A673 (cell line): Measurements from ENCODE around the gene PRR5. TPM values are rescaled to one million over a fixed set of nuclear protein-coding genes. Genes with fewer than 3 reads are reported as not detected.

Source experiments
- BruUV-seq: library from RNA; stranded (reverse); fragments of 400-500 nt; replicated peaks from 2 replicates; lab custom pipeline; 2021; lab: Mats Ljungman, UMichigan
- CTCF ChIA-PET: fragments of 300-600 bp; sonication (Branson Sonifier 250); formaldehyde crosslinking; loops from one replicate; lab custom pipeline; 2022; ENCODE audit warnings: antibody characterized with exemption; lab: Charles Lee
- POLR2A ChIA-PET: fragments of 300-600 bp; sonication (Branson Sonifier 250); formaldehyde crosslinking; loops from one replicate; lab custom pipeline; 2022; ENCODE audit warnings: antibody characterized with exemption; ENCODE audit not compliant: low non-redundant PET; lab: Charles Lee
- DNase-seq: peaks from one replicate; pipeline ENCODE4 v3.0.0-alpha.2; 2015; ENCODE audit warnings: low spot score
- H3K27ac ChIP-seq: fragments of 200-600 bp; sonication (generic); 2 replicates; pipeline ENCODE4 v1.5.1; 2016; ENCODE audit warnings: mixed run types, low read depth, mild to moderate bottlenecking, mixed read lengths, antibody characterized with exemption, low read length; ENCODE audit not compliant: poor library complexity, severe bottlenecking
- H3K27me3 ChIP-seq: fragments of 200-600 bp; sonication (generic); replicated peaks from 2 replicates; pipeline ENCODE4 v1.6.1; 2017; ENCODE audit warnings: mixed run types, low read depth, mild to moderate bottlenecking, mixed read lengths, antibody characterized with exemption, low read length; ENCODE audit not compliant: insufficient read depth, poor library complexity
- H3K36me3 ChIP-seq: fragments of 200-600 bp; sonication (generic); 2 replicates; pipeline ENCODE4 v1.6.1; 2016; ENCODE audit warnings: mixed run types, mild to moderate bottlenecking, mixed read lengths, antibody characterized with exemption, low read length; ENCODE audit not compliant: insufficient read depth, poor library complexity, severe bottlenecking
- H3K4me1 ChIP-seq: fragments of 200-600 bp; sonication (generic); 2 replicates; pipeline ENCODE4 v1.6.1; 2017; ENCODE audit warnings: mixed run types, mild to moderate bottlenecking, mixed read lengths, antibody characterized with exemption, low read length; ENCODE audit not compliant: insufficient read depth, poor library complexity, severe bottlenecking
- H3K4me3 ChIP-seq: fragments of 200-600 bp; sonication (generic); 2 replicates; pipeline ENCODE4 v1.5.1; 2016; ENCODE audit warnings: low read depth, mixed run types, mild to moderate bottlenecking, mixed read lengths, low read length; ENCODE audit not compliant: poor library complexity, severe bottlenecking
- H3K9me3 ChIP-seq: fragments of 200-600 bp; sonication (generic); 2 replicates; pipeline ENCODE4 v1.6.1; 2016; ENCODE audit warnings: mixed run types, low read depth, mild to moderate bottlenecking, mixed read lengths, antibody characterized with exemption, low read length; ENCODE audit not compliant: poor library complexity, severe bottlenecking
- CTCF ChIP-seq: fragments of 300-800, 200-600 bp; sonication (generic); conservative IDR thresholded peaks from 2 replicates; pipeline ENCODE4 v1.5.1; 2017; ENCODE audit warnings: low read depth, mild to moderate bottlenecking, antibody characterized with exemption, low read length, moderate library complexity, mixed read lengths
- EZH2 ChIP-seq: fragments of 200-600 bp; sonication (generic); IDR thresholded peaks from 2 replicates; pipeline ENCODE4 v1.6.1; 2017; ENCODE audit warnings: borderline replicate concordance, low read depth, mild to moderate bottlenecking, mixed read lengths, antibody characterized with exemption, low read length; ENCODE audit not compliant: poor library complexity, severe bottlenecking
- intact Hi-C: fragments of 100-400 bp; cut with micrococcal nuclease; formaldehyde crosslinking; loops from one replicate; pipeline ENCODE4 v1.10.0; 2022; ENCODE audit not compliant: unreplicated experiment
- total RNA-seq: library from RNA; stranded (reverse); gene quantifications from 2 replicates; pipeline ENCODE4 v1.2.3, GENCODE V29; 2021

Gene PRR5
- total RNA-seq, 1 experiment from 2014 or later, result 17.9 TPM

GRCh38 chr22:44726439-44726838 is 24.4 kb downstream of the PRR5 start:
- no peaks in the 10 kb centered on the region for H3K27me3 ChIP-seq
- TF ChIP-seq CTCF (no peak), EZH2 (no peak)
- no peaks in the 10 kb centered on the region for H3K9me3 ChIP-seq
- no peak overlapping the region for H3K4me3 ChIP-seq
- BruUV-seq, result no TSS peak
- H3K27ac ChIP-seq, result no peak overlapping the region
- H3K4me1 ChIP-seq, result no peaks in the 10 kb centered on the region
- no peaks in the 10 kb centered on the region for H3K36me3 ChIP-seq
- no peak for DNase-seq
- intact Hi-C loops, result no loop called here
- CTCF ChIA-PET, result no interaction called here
- POLR2A ChIA-PET, result no interaction called here

GRCh38 chr22:44727148-44727547 is 25.1 kb downstream of the PRR5 start:
- Histone ChIP-seq H3K4me3 (no peak overlapping the region), H3K9me3 (no peaks in the 10 kb centered on the region), H3K36me3 (no peaks in the 10 kb centered on the region), H3K27me3 (no peaks in the 10 kb centered on the region), H3K4me1 (no peaks in the 10 kb centered on the region), H3K27ac (no peak overlapping the region)
- DNase-seq, result no peak
- no TSS peak for BruUV-seq
- CTCF ChIA-PET, result no interaction called here
- TF ChIP-seq CTCF (no peak), EZH2 (no peak)
- intact Hi-C loops, result no loop called here
- POLR2A ChIA-PET, result no interaction called here

- no TSS peak for BruUV-seq
- no peaks in the 10 kb centered on the region for H3K36me3 ChIP-seq
- H3K9me3 ChIP-seq, result no peaks in the 10 kb centered on the region
- ChIA-PET CTCF (no interaction called here), POLR2A (no interaction called here)
- TF ChIP-seq EZH2 (no peak), CTCF (no peak)
- H3K27me3 ChIP-seq, result no peaks in the 10 kb centered on the region
- H3K4me3 ChIP-seq, result no peak overlapping the region
- no peak overlapping the region for H3K27ac ChIP-seq
- no peak for DNase-seq
- no peaks in the 10 kb centered on the region for H3K4me1 ChIP-seq
- intact Hi-C loops, result no loop called here
Observed at GRCh38 chr22:44727709-44728108, 25.7 kb downstream of the PRR5 start.
